ENCODE measurements around the gene TMEM243.
"Not testable (repeated sequence)": the region's sequence is repeated elsewhere in the genome, so short reads cannot be mapped to it uniquely, and the experiment has no call there.

The TMEM243 gene

DNA sequence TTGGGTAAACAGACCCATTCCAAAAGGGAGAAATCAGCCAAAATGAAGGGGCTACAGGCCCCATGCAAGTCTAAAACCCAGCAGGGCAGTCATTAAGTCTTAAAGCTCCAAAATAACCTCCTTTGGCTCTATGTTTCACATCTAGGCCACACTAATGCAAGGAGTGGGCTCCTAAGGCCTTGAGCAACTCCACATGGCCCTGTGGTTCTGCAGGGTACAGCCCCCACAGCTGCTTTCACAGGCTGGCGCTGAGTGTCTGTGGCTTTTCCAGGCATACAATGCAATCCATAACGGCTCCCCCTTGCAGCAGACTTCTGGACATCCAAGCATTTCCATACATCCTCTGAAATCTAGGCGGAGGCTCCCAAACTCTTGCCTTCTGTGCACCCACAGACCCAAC, 9.0 kb downstream of the TMEM243 start:
- DNase-seq = no peak

DNA sequence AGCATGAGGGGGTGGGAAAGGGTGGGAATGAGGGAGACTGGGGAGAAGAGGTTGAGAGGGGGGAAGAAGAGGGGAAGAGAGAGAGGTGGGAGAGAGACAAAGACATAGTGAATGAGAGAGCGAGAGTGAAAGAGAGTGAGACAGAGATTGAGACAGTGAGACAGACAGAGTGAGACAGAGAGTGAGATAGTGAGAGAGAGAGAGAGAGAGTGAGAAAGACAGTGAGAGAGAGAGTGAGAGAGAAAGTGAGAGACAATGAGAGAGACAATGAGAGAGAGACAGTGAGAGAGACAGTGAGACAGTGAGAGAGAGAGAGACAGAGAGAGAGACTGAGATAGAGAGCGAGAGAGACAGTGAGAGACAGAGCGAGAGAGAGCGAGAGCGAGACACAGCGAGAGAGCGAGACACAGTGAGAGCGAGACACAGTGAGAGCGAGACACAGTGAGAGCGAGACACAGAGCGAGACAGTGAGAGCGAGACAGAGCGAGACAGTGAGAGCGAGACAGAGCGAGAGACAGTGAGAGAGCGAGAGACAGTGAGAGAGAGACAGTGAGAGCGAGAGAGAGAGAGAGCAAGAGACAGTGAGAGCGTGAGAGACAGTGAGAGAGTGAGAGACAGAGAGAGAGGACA, 10.1 kb downstream of the TMEM243 start:
- DNase-seq = no peak

DNA sequence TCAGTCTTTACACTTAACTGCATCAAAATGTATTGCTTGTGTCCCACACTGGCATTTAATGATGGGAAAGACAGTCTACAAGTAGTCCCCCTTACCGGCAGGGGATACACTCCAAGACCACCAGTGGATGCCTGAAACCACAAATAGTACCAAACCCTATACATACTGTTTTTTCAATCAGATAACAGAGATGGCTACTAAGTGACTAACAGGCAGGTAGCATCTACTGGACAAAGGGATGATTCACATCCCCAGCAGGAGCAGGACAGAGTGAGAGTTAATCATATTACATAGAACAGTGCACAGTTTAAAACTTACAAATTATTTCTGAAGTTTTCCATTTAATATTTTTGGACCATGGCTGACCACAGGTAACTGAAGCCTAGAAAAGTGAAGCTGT, 13.2 kb downstream of the TMEM243 start:
- no peak for DNase-seq

DNA sequence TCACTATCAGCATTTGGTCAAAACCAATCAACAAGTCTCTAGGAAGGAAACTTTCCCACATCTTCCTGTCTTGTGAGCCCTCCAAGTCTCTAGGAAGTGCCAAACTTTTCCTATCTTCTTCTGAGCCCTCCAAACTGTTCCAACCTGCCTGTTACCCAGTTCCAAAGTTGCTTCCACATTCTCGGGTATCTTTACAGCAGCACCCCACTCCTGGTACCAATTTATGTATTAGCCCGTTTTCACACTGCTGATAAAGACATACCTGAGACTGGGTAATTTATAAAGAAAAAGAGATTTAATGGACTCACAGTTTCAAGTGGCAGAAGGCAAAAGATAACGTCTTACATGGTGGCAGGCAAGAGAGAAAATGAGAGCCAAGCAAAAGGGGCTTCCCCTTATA, 13.8 kb downstream of the TMEM243 start:
- not testable (repeated sequence) for DNase-seq

DNA sequence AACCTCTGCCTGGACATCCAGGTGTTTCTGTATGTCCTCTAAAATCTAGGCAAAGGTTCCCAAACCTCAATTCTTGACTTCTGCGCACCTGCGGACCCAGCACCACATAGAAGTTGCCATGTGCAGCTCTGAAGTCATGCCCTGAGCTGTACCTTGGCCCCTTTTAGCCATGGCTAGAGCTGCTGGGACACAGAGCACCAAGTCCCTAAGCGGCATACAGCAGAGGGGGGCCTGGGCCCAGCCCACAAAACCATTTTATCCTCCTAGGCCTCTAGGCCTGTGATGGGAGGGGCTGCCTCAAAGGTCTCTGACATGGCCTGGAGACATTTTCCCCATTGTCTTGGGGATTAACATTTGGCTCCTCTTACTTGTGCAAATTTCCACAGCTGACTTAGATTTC, 14.6 kb downstream of the TMEM243 start:
- no peak for DNase-seq

DNA sequence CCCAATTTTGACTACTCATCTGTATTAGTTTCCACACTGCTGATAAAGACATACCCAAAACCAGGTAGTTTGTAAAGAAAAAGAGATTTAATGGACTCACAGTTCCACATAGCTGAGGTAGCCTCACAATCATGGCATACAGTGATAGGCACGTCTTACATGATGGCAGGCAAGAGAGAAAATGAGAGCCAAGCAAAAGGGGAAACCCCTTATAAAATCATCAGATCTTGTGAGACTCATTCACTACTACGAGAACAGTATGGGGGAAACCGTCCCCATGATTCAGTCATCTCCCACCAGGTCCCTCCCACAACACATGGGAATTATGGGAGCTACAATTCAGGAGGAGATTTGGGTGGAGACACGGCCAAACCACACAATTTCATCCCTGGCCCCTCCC, 15.6 kb downstream of the TMEM243 start:
- not testable (repeated sequence) for DNase-seq

DNA sequence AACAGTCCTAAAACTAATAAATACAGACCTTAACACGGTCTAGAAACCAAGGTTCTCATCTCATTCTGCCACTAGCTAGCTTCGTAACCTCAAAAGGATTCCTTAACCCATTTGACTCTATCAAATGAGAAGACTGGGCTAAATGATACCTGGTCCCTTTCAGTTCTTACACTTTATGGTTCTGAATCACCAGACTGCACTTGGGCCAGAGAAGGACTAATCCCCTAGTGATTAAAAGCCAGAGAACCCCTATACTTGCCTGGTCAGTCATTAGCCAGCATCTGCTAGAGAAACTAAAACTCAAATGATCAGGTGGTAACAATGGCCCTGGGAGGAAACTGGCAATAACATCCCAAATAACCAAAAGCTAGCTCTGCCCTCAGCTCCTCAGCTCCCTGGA, 16.8 kb downstream of the TMEM243 start:
- DNase-seq = no peak

DNA sequence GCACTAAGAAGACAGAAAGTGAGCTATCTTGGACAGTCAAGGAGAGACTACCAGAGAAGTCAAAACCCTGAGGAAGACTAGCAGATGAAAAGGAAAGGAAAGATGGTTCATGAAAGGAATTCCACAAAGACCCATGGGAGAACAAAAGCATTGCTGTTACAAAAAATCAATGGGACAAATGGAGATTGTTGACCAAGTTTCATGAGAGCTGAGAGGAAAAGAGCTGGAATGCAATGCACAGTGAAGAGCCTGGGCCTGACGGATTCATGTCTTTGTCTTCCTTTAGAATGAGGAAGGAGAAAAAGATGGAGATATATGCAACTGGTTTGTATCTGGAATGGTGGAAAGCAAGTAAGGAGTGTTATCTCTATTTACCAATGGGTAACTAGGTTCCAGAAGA, 17.3 kb downstream of the TMEM243 start:
- DNase-seq = no peak

DNA sequence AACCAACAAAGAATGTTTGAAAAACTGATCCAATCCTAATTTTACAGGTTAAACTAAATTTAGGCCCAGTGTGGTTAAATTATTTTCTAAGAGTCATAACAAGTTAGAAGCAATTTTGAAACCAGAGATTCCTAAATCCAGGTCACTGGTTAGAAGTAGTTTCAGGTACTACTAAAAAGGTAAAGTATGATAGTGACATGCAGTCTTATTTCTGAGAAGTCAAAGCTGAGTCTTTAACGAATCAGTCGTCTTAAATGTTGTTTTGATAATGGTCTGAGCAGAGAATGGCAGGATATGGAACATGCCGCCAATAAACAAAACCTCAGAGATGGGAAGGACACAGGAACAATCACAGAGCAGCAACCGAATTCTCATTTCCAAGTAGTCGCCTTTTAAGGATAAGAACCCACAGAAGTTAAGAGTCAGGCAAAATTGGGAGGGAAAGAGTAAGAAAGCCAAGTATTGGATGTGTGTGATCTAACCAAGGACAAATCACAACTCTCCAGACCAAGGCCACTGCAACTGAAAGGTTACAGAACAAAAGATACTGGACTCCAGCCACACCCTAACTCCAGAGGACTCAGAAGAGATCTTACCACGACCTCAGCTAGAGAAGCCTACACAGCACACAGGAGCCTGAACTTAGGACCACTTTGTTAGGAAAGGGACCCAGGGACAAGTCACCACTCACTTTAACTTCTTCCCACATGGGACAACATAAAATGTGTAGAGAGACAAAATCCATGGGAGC, 19.7 kb downstream of the TMEM243 start:
- no peak for DNase-seq

DNA sequence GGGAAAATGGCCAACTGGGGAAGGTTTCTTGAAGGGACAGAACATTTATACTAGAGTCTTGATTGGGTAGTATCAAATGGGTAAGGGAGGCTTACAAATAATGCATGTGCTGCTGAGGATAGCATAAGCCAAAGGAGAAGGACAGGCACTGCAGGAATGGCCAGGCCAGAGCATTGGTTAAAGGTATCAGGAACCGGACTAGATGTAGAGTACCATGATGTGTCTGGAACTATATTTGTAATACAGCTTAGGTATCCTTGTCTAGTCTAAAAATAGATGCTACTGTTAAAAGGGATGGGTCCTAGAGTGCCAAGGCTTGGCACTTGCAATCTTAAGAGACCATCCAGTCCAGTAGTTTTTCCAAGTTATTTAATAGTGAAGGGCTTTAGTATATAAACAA, 20.3 kb downstream of the TMEM243 start:
- no peak for DNase-seq

DNA sequence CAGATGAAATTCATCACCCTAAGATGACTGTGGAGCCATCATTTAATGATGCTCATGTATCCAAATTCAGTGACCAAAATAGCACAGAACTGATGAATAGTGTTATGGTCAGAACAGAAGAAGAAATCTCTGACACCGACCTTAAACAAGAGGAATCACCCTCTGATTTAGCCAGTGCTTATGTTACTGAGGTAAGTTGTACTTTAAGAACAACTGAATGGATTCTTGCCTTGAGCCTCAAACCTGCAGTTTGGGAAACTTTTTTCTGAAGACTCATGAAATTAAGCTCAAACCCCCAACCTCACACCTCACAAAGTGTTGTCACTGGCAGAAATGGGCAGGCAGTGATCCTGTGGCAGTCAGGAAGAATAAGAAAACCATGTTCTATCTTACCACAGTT, 25.6 kb downstream of the TMEM243 start:
- no peak for DNase-seq

DNA sequence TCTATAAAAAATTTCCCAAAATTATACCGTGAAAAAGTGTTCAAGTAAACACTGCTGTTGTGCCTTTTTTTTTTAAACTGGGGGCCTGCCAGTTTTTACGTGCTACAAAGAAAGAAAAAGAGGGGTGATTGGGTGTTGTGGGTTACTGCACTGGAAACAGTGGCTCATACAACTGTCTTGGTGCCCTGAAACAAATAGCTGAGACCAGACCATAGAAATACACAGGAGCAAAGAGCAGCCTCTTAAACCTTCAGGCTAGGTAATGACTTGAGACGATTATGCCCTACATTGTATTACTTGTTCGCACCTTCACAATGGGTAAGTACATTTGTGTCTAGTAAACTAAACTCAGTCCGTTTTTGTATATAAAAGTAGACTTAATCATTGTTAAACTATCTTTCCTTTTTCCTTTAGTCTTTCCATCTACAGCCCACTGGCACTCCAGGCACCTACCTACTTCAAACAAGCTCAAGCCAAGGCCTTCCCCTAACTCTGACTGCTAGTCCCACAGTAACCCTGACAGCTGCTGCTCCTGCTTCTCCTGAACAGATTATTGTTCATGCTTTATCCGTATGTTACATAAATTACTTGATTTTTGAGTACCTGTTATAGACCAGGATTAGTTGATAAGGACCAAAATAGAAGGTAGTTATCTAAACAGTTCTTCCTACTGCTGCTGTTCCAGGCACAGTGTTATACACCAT, 26.6 kb downstream of the TMEM243 start:
- no peak for DNase-seq

DNA sequence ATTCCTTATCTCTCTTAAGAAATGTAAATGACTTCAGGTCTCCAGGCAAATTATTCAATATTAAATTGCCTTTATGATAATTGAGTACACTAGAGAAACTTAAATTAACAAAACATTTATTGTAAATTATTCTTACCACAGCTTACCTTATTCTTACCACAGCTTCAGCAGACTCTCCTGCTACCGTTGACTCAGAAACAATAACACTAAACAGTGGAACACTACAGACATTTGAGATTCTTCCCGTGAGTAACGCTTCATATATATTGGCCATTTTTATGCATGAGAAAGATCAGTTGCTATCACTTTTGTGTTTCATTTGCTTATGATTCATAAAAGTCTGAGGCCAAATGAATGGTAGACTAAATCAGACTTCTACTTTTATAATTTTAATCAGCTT, 28.7 kb downstream of the TMEM243 start:
- no peak for DNase-seq

DNA sequence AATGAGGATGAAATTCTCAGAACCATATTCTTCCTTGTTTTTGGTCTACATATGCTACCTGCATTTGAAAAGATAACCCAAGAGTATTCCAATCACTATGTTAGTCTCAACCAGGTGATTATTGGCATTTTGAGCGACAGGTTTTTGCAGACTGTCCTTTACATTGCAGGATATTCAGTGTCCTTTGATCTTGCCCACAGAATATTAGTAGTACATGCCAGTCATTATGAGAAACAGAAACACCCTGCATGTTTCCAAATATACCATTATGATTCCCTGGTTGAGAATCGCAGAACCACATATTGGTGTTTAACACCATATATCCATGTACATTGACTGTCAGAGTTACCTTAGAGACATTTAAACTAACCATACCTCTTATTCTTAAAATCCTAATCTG, 30.6 kb downstream of the TMEM243 start:
- DNase-seq = no peak

DNA sequence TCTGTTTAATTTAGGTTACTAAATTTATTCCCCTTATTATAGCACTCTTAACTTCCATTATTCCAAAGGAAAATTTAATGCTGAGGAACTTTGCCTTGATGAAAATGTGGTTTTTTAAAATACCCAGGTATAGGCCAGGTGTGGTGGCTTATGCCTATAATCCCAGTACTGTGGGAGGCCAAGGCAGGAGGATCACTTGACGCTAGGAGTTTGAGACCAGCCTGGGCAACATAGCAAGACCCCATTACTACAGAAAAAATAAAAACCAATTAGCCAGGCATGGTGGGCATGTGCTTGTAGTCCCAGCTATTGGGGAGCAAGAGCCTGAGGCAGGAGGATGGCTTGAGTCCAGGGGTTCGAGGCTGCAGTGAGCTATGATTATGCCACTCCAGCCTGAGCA, 32.4 kb downstream of the TMEM243 start:
- no peak for DNase-seq

DNA sequence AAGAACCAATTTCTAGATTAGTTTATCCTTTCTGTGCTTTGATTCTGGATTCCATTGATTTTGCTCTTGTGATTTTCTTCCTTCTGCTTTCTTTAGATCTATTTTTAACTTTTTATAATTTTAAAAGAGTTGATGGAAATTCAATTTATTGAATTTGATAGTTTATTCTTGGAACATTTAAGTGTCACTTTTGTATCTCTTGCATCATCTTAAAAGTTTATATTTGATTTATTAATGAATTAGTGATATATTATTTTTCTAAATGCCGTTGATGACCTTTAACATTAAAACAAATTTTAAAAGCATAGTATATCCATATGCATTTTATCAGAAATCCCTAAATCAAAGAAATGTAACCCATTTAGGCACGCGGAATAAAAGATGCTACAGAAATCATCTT, 40.4 kb downstream of the TMEM243 start:
- no peak for DNase-seq

DNA sequence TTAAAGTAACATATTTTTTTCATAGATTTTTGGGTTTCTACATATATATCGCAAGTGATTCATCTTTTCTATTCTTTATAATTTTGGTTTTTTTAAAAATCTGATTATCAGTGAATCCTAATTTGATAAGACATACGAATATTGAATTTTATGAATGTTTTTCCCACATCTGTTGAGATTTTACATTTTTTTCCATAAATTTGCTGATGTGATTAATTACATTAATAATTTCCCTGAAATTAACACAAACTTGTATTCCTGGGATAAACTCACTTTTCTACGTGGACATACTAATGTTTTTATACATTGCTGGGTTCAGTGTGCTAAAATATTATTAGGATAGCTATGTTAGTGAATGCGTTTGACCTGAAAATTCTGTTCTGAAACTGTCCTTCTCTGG, 41.2 kb downstream of the TMEM243 start:
- no peak for DNase-seq

DNA sequence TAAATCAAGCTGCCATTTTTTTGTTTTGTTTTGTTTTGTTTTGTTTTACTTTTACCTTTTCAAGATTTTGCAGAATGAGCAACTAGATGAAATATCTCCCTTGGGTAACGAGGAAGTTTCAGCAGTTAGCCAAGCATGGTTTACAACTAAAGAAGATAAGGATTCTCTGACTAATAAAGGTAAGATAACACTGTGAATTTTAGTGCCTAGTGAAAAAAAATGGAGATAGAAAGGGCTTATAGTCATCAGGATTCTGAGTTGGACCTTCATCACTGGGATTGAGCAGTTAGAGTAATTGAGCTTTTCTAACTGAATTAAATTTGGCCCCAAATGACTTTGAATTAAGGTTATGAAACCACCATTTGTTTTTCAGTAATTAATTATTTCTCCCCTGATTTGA, 46.1 kb downstream of the TMEM243 start:
- DNase-seq = no peak

DNA sequence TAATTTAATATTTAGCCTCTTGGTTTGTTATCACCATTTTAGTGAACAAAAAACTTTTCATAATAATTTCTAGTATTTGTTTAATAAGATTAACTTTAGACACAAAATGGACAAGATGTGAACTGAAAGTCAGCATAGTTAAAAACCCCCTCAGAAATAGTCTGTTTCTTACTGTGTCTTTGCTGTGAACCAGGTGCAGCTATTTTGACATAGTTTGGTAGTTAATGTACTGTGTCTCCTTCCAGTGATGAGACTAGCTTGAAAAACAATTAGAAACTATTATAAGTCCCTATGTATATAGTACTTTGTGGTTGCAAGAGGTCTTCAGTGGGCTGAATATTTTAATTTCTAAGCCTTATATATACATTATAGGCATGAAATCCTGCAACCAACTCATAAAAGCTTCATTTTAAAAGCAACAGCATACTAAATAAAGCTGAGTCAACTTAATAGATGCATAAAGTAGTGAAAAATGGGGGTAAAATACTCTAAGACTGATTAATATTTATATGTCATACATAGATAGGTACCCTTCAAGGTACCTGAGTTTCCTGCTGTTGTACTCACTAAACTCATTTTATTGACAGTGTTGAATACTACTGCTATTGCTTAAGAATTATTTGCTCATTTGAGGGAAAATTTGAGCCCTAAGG, 48.1 kb downstream of the TMEM243 start:
- DNase-seq = no peak

DNA sequence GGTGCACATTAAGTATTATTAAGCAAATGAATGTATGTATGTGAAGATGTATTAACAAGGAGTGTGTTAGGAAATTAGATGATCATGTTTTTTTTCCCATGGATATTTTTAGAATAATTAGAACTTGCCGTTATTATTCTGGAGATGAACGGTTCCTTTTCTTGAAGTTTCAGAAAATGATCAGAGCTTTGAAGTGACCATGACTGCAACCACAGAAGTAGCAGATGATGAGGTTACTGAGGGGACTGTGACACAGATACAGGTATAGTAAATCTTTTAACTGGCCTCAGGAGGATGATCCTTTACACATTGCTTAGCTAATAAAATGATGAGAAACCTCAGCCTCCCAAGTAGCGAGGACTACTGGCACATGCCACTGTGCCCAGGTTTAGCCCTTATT, 48.7 kb downstream of the TMEM243 start:
- DNase-seq = no peak

DNA sequence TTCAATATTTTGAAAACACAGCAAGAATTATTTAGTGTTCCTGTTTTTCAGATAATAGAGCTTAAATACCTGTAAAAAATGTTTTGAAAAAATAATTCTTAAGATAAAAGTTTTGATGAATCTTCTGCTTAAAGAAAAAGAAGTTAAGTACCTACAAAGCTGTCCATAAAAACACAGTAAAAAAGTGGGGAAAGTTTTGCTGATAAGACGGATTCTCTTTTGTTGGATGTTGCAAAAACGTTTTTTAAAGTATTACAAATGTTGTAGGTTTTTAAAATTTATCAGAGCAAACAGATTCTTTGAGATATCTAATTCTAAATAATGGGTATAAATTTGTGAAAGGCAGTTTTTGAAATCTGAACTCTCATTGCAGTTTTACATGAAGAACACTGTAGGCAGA, 55.1 kb downstream of the TMEM243 start:
- DNase-seq = no peak

DNA sequence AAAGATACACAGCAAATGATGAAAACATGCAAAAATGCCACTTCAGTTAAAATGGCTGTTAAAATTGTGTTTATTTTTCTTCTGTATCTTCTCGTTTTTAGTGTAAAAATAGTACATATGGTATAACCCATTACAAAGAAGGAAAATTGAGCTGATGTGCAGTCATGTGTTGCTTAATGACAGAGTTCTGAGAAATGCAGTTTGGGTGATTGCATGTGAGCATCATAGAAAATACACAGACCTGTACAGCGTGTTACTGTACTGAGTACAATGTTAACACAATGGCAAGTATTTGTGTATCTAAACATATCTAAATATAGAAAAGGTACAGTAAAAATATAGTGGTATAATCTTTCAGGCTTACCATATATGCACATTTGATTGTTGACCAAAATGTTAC, 60.0 kb downstream of the TMEM243 start:
- DNase-seq = no peak

DNA sequence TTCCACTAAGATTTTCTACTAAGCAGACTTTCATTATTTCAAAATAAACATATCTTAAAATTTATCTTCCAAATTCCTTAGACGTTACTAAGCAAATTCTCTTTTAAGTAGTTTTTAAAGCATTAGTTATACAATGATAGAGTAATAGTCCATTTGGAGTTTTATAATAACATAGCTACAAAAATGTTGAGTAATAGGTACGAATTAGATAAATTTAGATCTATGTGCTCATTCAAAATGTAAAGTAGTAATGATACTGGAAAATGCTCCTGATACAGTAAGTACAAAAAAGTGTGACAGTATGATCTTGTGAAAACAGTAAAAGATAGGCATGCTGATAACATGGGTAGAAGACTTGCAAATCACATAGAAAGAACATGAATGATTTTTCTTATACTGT, 62.8 kb downstream of the TMEM243 start:
- no peak for DNase-seq

DNA sequence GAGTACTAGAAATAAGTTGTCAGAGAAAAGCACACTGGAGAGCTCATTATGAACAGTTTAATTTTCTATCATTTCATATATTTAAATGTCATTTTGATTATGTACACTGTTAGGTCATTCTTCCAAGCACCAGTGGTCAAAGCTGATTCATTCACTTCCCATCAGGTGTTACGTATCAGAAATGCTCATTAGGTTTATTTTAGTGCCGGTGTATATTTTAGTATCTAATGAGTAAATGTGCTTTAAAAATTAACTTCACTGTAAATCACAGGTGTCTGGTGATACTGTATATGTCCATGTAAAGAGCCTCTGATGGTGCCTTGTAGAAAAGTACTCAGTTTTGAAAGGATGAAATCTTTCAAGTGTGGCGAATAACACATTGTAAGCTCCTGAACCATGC, 63.7 kb downstream of the TMEM243 start:
- DNase-seq = no peak

Data from NCI-H1092 (cell line).